HepG2 (cell line): ENCODE results near the gene UBTD2. TPM values are rescaled to one million over a fixed set of nuclear protein-coding genes. Genes with fewer than 3 reads are reported as not detected.

Experiments used
- ATAC-seq: fragments of 200-7000 bp; cut with Tn5 transposase; 3 replicates; pipeline ENCODE4 v1.9.1; 2020; ENCODE audit warnings: mild to moderate bottlenecking, moderate library complexity
- BruUV-seq: library from RNA; stranded (reverse); fragments of 400-500 nt; replicated peaks from 2 replicates; lab custom pipeline; 2021; lab: Mats Ljungman, UMichigan
- CTCF ChIA-PET: fragments of 300-600 bp; formaldehyde crosslinking; extraction: SDS; loops from one replicate; lab custom pipeline; 2021; ENCODE audit warnings: low total read pairs, inconsistent platforms, low intra/inter-chr PET ratio; lab: Yijun Ruan, JAX
- POLR2A ChIA-PET: fragments of 350-600 bp; sonication (Branson Sonifier 250); formaldehyde crosslinking; loops from one replicate; lab custom pipeline; 2020; ENCODE audit warnings: antibody characterized with exemption, inconsistent platforms; lab: Yijun Ruan, JAX
- DNase-seq: peaks from one replicate; pipeline ENCODE4 v3.0.0-alpha.2; 2015; ENCODE audit warnings: low spot score
- FAIRE-seq: peaks from 3 replicates; lab custom pipeline; 2011; peaks lifted over from hg19 to GRCh38; lab: Jason Lieb, UNC
- H2AFZ ChIP-seq: one replicate; pipeline ENCODE4 v1.6.1; 2011; ENCODE audit warnings: low read length, inconsistent platforms
- H3K27ac ChIP-seq: fragments of 300-600 bp; 3 replicates; pipeline ENCODE4 v1.8.0; 2011; ENCODE audit warnings: mixed run types, mild to moderate bottlenecking, mixed read lengths, low read length, inconsistent platforms; ENCODE audit not compliant: insufficient read depth; ENCODE audit errors: extremely low read length
- H3K27me3 ChIP-seq, 2 experiments: fragments of 200-600 bp in 1 of 2; 2 replicates in 1 of 2; 3 replicates in 1 of 2; pipeline versions ENCODE4 v1.6.0 to v1.8.0; 2011; ENCODE audit warnings: low read length in 2 of 2, mild to moderate bottlenecking in 2 of 2, moderate library complexity in 2 of 2, inconsistent platforms in 1 of 2; ENCODE audit not compliant: insufficient read depth in 2 of 2, control insufficient read depth in 1 of 2
- H3K36me3 ChIP-seq, 2 experiments: fragments of 200-600 bp in 1 of 2; replicated peaks in 1 of 2; 2 replicates in 1 of 2; 3 replicates in 1 of 2; pipeline versions ENCODE4 v1.5.1 to v1.8.0; 2011; ENCODE audit warnings: low read length in 2 of 2, inconsistent platforms in 1 of 2; ENCODE audit not compliant: insufficient read depth in 2 of 2, control insufficient read depth in 1 of 2
- H3K4me1 ChIP-seq: 2 replicates; pipeline ENCODE4 v1.5.1; 2012; ENCODE audit warnings: low read length, inconsistent platforms; ENCODE audit not compliant: insufficient read depth
- H3K4me2 ChIP-seq: 2 replicates; pipeline ENCODE4 v1.6.0; 2011; ENCODE audit warnings: low read depth, low read length, inconsistent platforms
- H3K4me3 ChIP-seq, 3 experiments: fragments of 200-600 bp in 1 of 3; sonication (generic), shearing (Covaris generic) in 1 of 3; replicated peaks in 1 of 3; 2 replicates each; pipeline ENCODE4 v1.5.1; 2011 to 2016; ENCODE audit warnings: low read length in 3 of 3, inconsistent platforms in 2 of 3, low read depth in 2 of 3, mild to moderate bottlenecking in 2 of 3, control low read depth in 1 of 3, mixed read lengths in 1 of 3; ENCODE audit not compliant: insufficient read depth in 1 of 3
- H3K79me2 ChIP-seq: one replicate; pipeline ENCODE4 v1.6.1; 2011; ENCODE audit warnings: low read length, inconsistent platforms; ENCODE audit not compliant: insufficient read depth
- H3K9ac ChIP-seq: 2 replicates; pipeline ENCODE4 v1.6.0; 2011; ENCODE audit warnings: mild to moderate bottlenecking, low read depth, low read length, inconsistent platforms; ENCODE audit not compliant: insufficient read depth
- H3K9me3 ChIP-seq: 2 replicates; pipeline ENCODE4 v1.5.1; 2012; ENCODE audit warnings: mild to moderate bottlenecking, low read length
- H4K20me1 ChIP-seq: 2 replicates; pipeline ENCODE4 v1.6.0; 2011; ENCODE audit warnings: inconsistent platforms, mild to moderate bottlenecking, low read length, moderate library complexity; ENCODE audit not compliant: insufficient read depth
- ASH2L ChIP-seq: fragments of 300-600, 200-600 bp; sonication (generic); IDR thresholded peaks from 2 replicates; pipeline ENCODE4 v1.7.0; 2017; ENCODE audit warnings: low read depth, mild to moderate bottlenecking, moderate library complexity, mixed read lengths, low read length; ENCODE audit not compliant: insufficient read length
- BORCS8-MEF2B ChIP-seq: sonication (generic); formaldehyde crosslinking; IDR thresholded peaks from 2 replicates; pipeline ENCODE4 v1.8.0; 2022; ENCODE audit warnings: mild to moderate bottlenecking, missing genetic modification reagents
- DMAP1 ChIP-seq: IDR thresholded peaks from 2 replicates; pipeline ENCODE4 v1.6.1; 2016
- KMT2A ChIP-seq: sonication (generic); formaldehyde crosslinking; IDR thresholded peaks from 2 replicates; pipeline ENCODE4 v1.4.0; 2020; ENCODE audit warnings: missing genetic modification reagents
- KMT2B ChIP-seq: IDR thresholded peaks from 2 replicates; pipeline ENCODE4 v1.6.1; 2016; ENCODE audit warnings: missing genetic modification reagents, missing compliant biosample characterization
- MBD4 ChIP-seq: IDR thresholded peaks from 2 replicates; pipeline ENCODE4 v1.6.1; 2012; ENCODE audit warnings: low read length, inconsistent platforms, borderline replicate concordance
- MBNL3 ChIP-seq: fragments of 250-450 bp; sonication (Bioruptor Pico); conservative IDR thresholded peaks from 2 replicates; pipeline ENCODE4 v1.8.0; 2022; ENCODE audit warnings: mild to moderate bottlenecking, inconsistent platforms
- MIXL1 ChIP-seq: IDR thresholded peaks from 2 replicates; pipeline ENCODE4 v1.6.1; 2016
- MTA1 ChIP-seq: sonication (generic); formaldehyde crosslinking; IDR thresholded peaks from 2 replicates; pipeline ENCODE4 v1.4.0; 2020; ENCODE audit warnings: missing genetic modification reagents, mild to moderate bottlenecking, borderline replicate concordance
- NFE2L1 ChIP-seq: sonication (generic); formaldehyde crosslinking; IDR thresholded peaks from 2 replicates; pipeline ENCODE4 v1.4.0; 2020; ENCODE audit warnings: missing genetic modification reagents, mild to moderate bottlenecking, borderline replicate concordance
- POLR2AphosphoS2 ChIP-seq: IDR thresholded peaks from 2 replicates; pipeline ENCODE4 v1.6.1; 2011; ENCODE audit warnings: low read depth, low read length, improper control_type of control experiment
- RBM39 ChIP-seq: fragments of 200-400 bp; formaldehyde crosslinking; IDR thresholded peaks from one replicate; pipeline ENCODE4 v1.6.1; 2018; ENCODE audit warnings: antibody characterized with exemption, mild to moderate bottlenecking, low read depth, low read length; ENCODE audit not compliant: poor library complexity, severe bottlenecking
- SMC3 ChIP-seq: IDR thresholded peaks from 2 replicates; pipeline ENCODE4 v1.6.1; 2011; ENCODE audit warnings: low read length, improper control_type of control experiment
- SNAI1 ChIP-seq: sonication (generic); formaldehyde crosslinking; IDR thresholded peaks from 2 replicates; pipeline ENCODE4 v1.5.0; 2020; ENCODE audit warnings: mild to moderate bottlenecking, missing genetic modification reagents, borderline replicate concordance
- THAP11 ChIP-seq: IDR thresholded peaks from 2 replicates; pipeline ENCODE4 v1.6.1; 2016; ENCODE audit warnings: missing biosample characterization, missing genetic modification reagents
- TOE1 ChIP-seq: sonication (generic); formaldehyde crosslinking; IDR thresholded peaks from 2 replicates; pipeline ENCODE4 v1.4.0; 2020; ENCODE audit warnings: mild to moderate bottlenecking, missing genetic modification reagents
- ZIK1 ChIP-seq: sonication (generic); formaldehyde crosslinking; IDR thresholded peaks from 2 replicates; pipeline ENCODE4 v1.5.0; 2020; ENCODE audit warnings: mild to moderate bottlenecking, low read depth, missing genetic modification reagents, borderline replicate concordance
- ZNF558 ChIP-seq: sonication (generic); formaldehyde crosslinking; IDR thresholded peaks from 2 replicates; pipeline ENCODE4 v1.9.0; 2022; ENCODE audit warnings: mild to moderate bottlenecking, missing genetic modification reagents, borderline replicate concordance
- ZNF782 ChIP-seq: sonication (generic); formaldehyde crosslinking; IDR thresholded peaks from 2 replicates; pipeline ENCODE4 v1.4.0; 2020; ENCODE audit warnings: missing genetic modification reagents, mild to moderate bottlenecking, borderline replicate concordance
- ZNF883 ChIP-seq: sonication (generic); formaldehyde crosslinking; IDR thresholded peaks from 2 replicates; pipeline ENCODE4 v1.5.1; 2020; ENCODE audit warnings: mild to moderate bottlenecking, missing genetic modification reagents; ENCODE audit errors: not compliant biosample characterization
- WGBS: methylation state at CpG from one replicate; pipeline ENCODE4 v1.1.6; 2017; ENCODE audit warnings: low lambda C conversion rate; 5-methylcytosine and 5-hydroxymethylcytosine counted together
- in situ Hi-C: cut with HindIII; loops from 2 replicates; pipeline ENCODE4 v1.10.0; 2017; ENCODE audit warnings: low pct_unique_long_range_greater_than_20kb; ENCODE audit not compliant: extremely low pct_ligation_motif_present
- intact Hi-C: fragments of 100-400 bp; cut with micrococcal nuclease; formaldehyde crosslinking; loops from one replicate; pipeline ENCODE4 v1.10.0; 2022; ENCODE audit not compliant: unreplicated experiment
- polyA plus RNA-seq, 8 experiments: library from polyadenylated mRNA; depleted of rRNA in 3 of 8; stranded (reverse) in 7 of 8; unstranded in 1 of 8; fragments of >200 nt; fragmentation: Illumina TruSeq in 4 of 8; extraction: Trizol in 4 of 8; gene quantifications; 2 replicates each; pipeline versions ENCODE4 v1.2.1 to v1.2.3, GENCODE V29; 2011 to 2016; ENCODE audit warnings: low read depth in 4 of 8, missing spikeins in 1 of 8, mixed read lengths in 1 of 8; ENCODE audit not compliant: insufficient read depth in 1 of 8
- total RNA-seq, 5 experiments: library from RNA; depleted of rRNA; stranded (reverse); fragments of >200 nt; fragmentation: Illumina TruSeq; extraction: Trizol; gene quantifications; 2 replicates each; pipeline ENCODE4 v1.2.3, GENCODE V29; 2016; ENCODE audit warnings: low read depth in 1 of 5
- TF ChIP-seq, protein P1 (sequence below): sonication (generic); formaldehyde crosslinking; IDR thresholded peaks from 2 replicates; pipeline ENCODE4 v1.5.1; 2020; ENCODE audit warnings: mild to moderate bottlenecking, moderate library complexity, missing genetic modification reagents

UBTD2 gene
- total and polyA plus RNA-seq, 2 of the 13 experiments (the other 11 are each of a cell fraction or from before 2014, with no cell fraction given), result 15.2 to 24.1 TPM

DNA sequence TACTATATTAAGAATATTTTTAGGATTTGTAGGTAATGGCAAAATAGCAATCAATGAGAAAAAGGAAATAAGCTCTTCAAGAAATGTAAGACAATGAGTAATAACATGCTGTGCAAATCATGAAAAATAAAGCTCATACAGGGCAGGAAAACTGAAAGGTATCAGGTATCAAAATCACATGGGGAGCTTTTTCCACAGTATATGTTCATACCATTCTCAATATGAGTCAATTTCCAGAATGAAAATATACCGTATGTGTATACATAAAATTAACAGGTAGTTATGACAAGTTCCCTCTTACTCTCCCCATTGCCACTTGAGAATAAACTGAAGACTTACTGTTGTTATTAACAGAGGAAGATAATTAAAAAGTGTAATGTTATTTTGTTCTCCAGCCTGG, 53.7 kb downstream of the UBTD2 start:
- no peak overlapping the region for H3K9ac ChIP-seq
- H3K4me2 ChIP-seq, result no peak overlapping the region
- H3K9me3 ChIP-seq, result no peaks in the 10 kb centered on the region
- H3K36me3 ChIP-seq, result peaks cover 6 to 38% of the 10 kb centered on the region in 2 experiments
- intact Hi-C loops (no loop called here), in situ Hi-C loops (no loop called here)
- ATAC-seq (no peak), FAIRE-seq (no peak), DNase-seq (no peak)
- H3K27me3 ChIP-seq, result no peaks in the 10 kb centered on the region
- H3K4me1 ChIP-seq, result peaks cover 12% of the 10 kb centered on the region
- WGBS, result 94% methylated on average over 1 of the region's 1 CpG
- peaks cover 4% of the 10 kb centered on the region for H3K79me2 ChIP-seq
- H3K4me3 ChIP-seq, result no peak overlapping the region
- CTCF ChIA-PET, result no interaction called here
- TF ChIP-seq KMT2B (CRISPR knock-in tag), result no peak
- TF ChIP-seq ASH2L, result no peak
- no peak for TF ChIP-seq NFE2L1
- no peak for TF ChIP-seq POLR2AphosphoS2
- TF ChIP-seq MBNL3 (CRISPR knock-in tag), result no peak
- TF ChIP-seq BORCS8-MEF2B (CRISPR knock-in tag), result no peak
- no peaks in the 10 kb centered on the region for H4K20me1 ChIP-seq
- no peak overlapping the region for H3K27ac ChIP-seq
- POLR2A ChIA-PET, result no interaction called here
- BruUV-seq, result no TSS peak
- no peak overlapping the region for H2AFZ ChIP-seq

DNA sequence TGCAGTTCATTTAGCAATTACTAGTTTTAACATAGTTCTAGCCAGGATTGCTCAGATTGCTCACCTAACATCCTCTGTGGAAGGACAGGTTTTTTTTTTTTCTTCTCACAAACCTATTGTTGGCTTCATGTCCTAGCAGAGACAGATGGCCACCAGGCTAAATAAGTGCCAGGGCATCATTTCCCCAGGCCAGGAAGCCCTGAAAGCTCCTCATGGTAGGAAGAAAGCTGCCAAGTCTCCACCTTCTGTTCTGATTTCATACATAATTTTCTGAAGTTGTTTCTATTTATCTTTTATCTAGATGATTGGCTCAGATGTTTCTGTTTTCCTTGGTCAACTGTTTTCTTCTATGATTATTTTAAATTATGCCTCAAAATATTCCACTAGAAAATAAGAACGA, 58.6 kb downstream of the UBTD2 start:
- no peak overlapping the region for H3K27ac ChIP-seq
- no peaks in the 10 kb centered on the region for H3K4me1 ChIP-seq
- intact Hi-C loops, result no loop called here
- H3K9me3 ChIP-seq, result no peaks in the 10 kb centered on the region
- ChIA-PET POLR2A (no interaction called here), CTCF (no interaction called here)
- ATAC-seq (no peak), FAIRE-seq (no peak), DNase-seq (no peak)
- H3K9ac ChIP-seq, result no peak overlapping the region
- H4K20me1 ChIP-seq, result no peaks in the 10 kb centered on the region
- no TSS peak for BruUV-seq
- no peak overlapping the region for H2AFZ ChIP-seq
- no peak overlapping the region for H3K4me3 ChIP-seq
- H3K36me3 ChIP-seq, result peaks cover 5 to 33% of the 10 kb centered on the region in 2 experiments
- H3K4me2 ChIP-seq, result no peak overlapping the region
- no peaks in the 10 kb centered on the region for H3K27me3 ChIP-seq
- peaks cover 2% of the 10 kb centered on the region for H3K79me2 ChIP-seq
- WGBS, result 97% methylated on average over 1 of the region's 1 CpG
- in situ Hi-C loops, result no loop called here
- TF ChIP-seq ZNF782 (CRISPR knock-in tag), result no peak
- no peak for TF ChIP-seq THAP11 (CRISPR knock-in tag)
- no peak for TF ChIP-seq RBM39
- no peak for TF ChIP-seq SMC3
- TF ChIP-seq MTA1, result no peak
- no peak for TF ChIP-seq KMT2A (CRISPR knock-in tag)
- no peak for TF ChIP-seq ZIK1 (CRISPR knock-in tag)
- TF ChIP-seq ZNF883, result no peak
- no peak for TF ChIP-seq MIXL1 (CRISPR knock-in tag)
- TF ChIP-seq, protein P1, sequence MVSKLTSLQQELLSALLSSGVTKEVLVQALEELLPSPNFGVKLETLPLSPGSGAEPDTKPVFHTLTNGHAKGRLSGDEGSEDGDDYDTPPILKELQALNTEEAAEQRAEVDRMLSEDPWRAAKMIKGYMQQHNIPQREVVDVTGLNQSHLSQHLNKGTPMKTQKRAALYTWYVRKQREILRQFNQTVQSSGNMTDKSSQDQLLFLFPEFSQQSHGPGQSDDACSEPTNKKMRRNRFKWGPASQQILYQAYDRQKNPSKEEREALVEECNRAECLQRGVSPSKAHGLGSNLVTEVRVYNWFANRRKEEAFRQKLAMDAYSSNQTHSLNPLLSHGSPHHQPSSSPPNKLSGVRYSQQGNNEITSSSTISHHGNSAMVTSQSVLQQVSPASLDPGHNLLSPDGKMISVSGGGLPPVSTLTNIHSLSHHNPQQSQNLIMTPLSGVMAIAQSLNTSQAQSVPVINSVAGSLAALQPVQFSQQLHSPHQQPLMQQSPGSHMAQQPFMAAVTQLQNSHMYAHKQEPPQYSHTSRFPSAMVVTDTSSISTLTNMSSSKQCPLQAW (CRISPR knock-in tag), result no peak
- no peak for TF ChIP-seq ZNF558 (CRISPR knock-in tag)
- TF ChIP-seq DMAP1 (CRISPR knock-in tag), result no peak
- TF ChIP-seq MBD4, result no peak
- no peak for TF ChIP-seq TOE1 (CRISPR knock-in tag)
- no peak for TF ChIP-seq SNAI1 (CRISPR knock-in tag)
